AG04450 (cell line): ENCODE measurements around the gene PTH2R. TPM values are rescaled to one million over a fixed set of nuclear protein-coding genes. Genes with fewer than 3 reads are reported as not detected.
"Not testable (repeated sequence)": the region's sequence is repeated elsewhere in the genome, so short reads cannot be mapped to it uniquely, and the experiment has no call there.

ENCODE experiments used
- CTCF ChIA-PET: fragments of 300-600, 350-600 bp; formaldehyde crosslinking; extraction: SDS; loops from one replicate; lab custom pipeline; 2022; ENCODE audit warnings: antibody characterized with exemption, inconsistent platforms; lab: Charles Lee
- POLR2A ChIA-PET: fragments of 350-600 bp; formaldehyde crosslinking; extraction: SDS; loops from one replicate; lab custom pipeline; 2021; ENCODE audit warnings: antibody characterized with exemption, inconsistent platforms; lab: Yijun Ruan, JAX
- DNase-seq: peaks from one replicate; pipeline ENCODE4 v3.0.0-alpha.2; 2011; ENCODE audit warnings: low read depth, low spot score
- H3K27ac ChIP-seq: one replicate; pipeline ENCODE4 v1.5.1; 2012; ENCODE audit warnings: low read depth, low read length, control low read depth
- H3K27me3 ChIP-seq: one replicate; pipeline ENCODE4 v1.6.0; 2012; ENCODE audit warnings: low read length; ENCODE audit not compliant: control insufficient read depth, insufficient read depth
- H3K4me3 ChIP-seq: 2 replicates; pipeline ENCODE4 v1.5.1; 2011; ENCODE audit warnings: mild to moderate bottlenecking, low read depth, low read length, control low read depth
- H3K9me3 ChIP-seq: 2 replicates; pipeline ENCODE4 v1.5.1; 2012; ENCODE audit warnings: low read length; ENCODE audit not compliant: control insufficient read depth, insufficient read depth
- CTCF ChIP-seq: IDR thresholded peaks from 2 replicates; pipeline ENCODE4 v1.5.1; 2011; ENCODE audit warnings: low read depth, low read length, control low read depth, inconsistent platforms
- polyA plus RNA-seq: library from polyadenylated mRNA; depleted of rRNA; stranded (reverse); fragments of >200 nt; gene quantifications from 2 replicates; pipeline ENCODE4 v1.2.3, GENCODE V29; 2011

The PTH2R gene
- polyA plus RNA-seq, 1 experiment, result not detected

GRCh38 chr2:208496129-208496528, 89.5 kb downstream of the PTH2R start:
- no peak for DNase-seq
- H3K27ac ChIP-seq, result no peak overlapping the region
- ChIA-PET CTCF (no interaction called here), POLR2A (no interaction called here)
- H3K4me3 ChIP-seq, result no peak overlapping the region
- no peaks in the 10 kb centered on the region for H3K27me3 ChIP-seq
- TF ChIP-seq CTCF, result no peak
- peaks cover 8% of the 10 kb centered on the region for H3K9me3 ChIP-seq

- no peaks in the 10 kb centered on the region; the same call in 1 of the 2 replicates for H3K9me3 ChIP-seq
- CTCF ChIA-PET, result no interaction called here
- TF ChIP-seq CTCF, result no peak
- no peak for DNase-seq
- POLR2A ChIA-PET, result no interaction called here
- H3K4me3 ChIP-seq, result no peak overlapping the region
- H3K27ac ChIP-seq, result no peak overlapping the region
- no peaks in the 10 kb centered on the region for H3K27me3 ChIP-seq
These were observed 94.6 kb downstream of the PTH2R start for GRCh38 chr2:208501206-208501605.

- ChIA-PET CTCF (no interaction called here), POLR2A (no interaction called here)
- Histone ChIP-seq H3K9me3 (no peaks in the 10 kb centered on the region; the same call in 1 of the 2 replicates), H3K27ac (no peak overlapping the region), H3K27me3 (no peaks in the 10 kb centered on the region), H3K4me3 (no peak overlapping the region)
- DNase-seq, result no peak
- TF ChIP-seq CTCF, result no peak
These were observed 95.7 kb downstream of the PTH2R start for GRCh38 chr2:208502288-208502687.

- H3K27me3 ChIP-seq, H3K4me3 ChIP-seq, POLR2A ChIA-PET, CTCF ChIA-PET, H3K27ac ChIP-seq, H3K9me3 ChIP-seq, DNase-seq: not testable (repeated sequence)
These were observed 98.8 kb downstream of the PTH2R start for GRCh38 chr2:208505365-208505764.

GRCh38 chr2:208509586-208509985, 103.0 kb downstream of the PTH2R start:
- no peak for TF ChIP-seq CTCF
- CTCF ChIA-PET, result no interaction called here
- H3K9me3 ChIP-seq, result peaks cover 3% of the 10 kb centered on the region; the same call in 1 of the 2 replicates

GRCh38 chr2:208511016-208511415, 104.4 kb downstream of the PTH2R start:
- H3K9me3 ChIP-seq, result peaks cover 9% of the 10 kb centered on the region; the same call in 1 of the 2 replicates
- CTCF ChIA-PET, result no interaction called here
- H3K27me3 ChIP-seq, result no peaks in the 10 kb centered on the region
- TF ChIP-seq CTCF, result no peak
- POLR2A ChIA-PET, result no interaction called here
- no peak overlapping the region for H3K4me3 ChIP-seq
- no peak overlapping the region for H3K27ac ChIP-seq
- DNase-seq, result no peak

More at GRCh38 chr2:208509586-208509985, 103.0 kb downstream of the PTH2R start:
- H3K4me3 ChIP-seq, result no peak overlapping the region
- no peak overlapping the region for H3K27ac ChIP-seq
- DNase-seq, result no peak
- POLR2A ChIA-PET, result no interaction called here
- H3K27me3 ChIP-seq, result no peaks in the 10 kb centered on the region
